GM23248 (cell line): Measurements from ENCODE around the gene ATF5. TPM values are rescaled to one million over a fixed set of nuclear protein-coding genes. Genes with fewer than 3 reads are reported as not detected.

Source experiments
- DNase-seq: peaks from one replicate; pipeline ENCODE4 v3.0.0-alpha.2; 2015
- H2AFZ ChIP-seq: fragments of 200-600 bp; sonication (generic); 2 replicates; pipeline ENCODE4 v1.6.1; 2016; ENCODE audit warnings: antibody characterized with exemption
- H3F3A ChIP-seq: fragments of 200-600 bp; sonication (generic); 2 replicates; pipeline ENCODE4 v1.6.1; 2016; ENCODE audit warnings: mild to moderate bottlenecking, antibody characterized with exemption, mixed run types; ENCODE audit not compliant: insufficient read depth
- H3K27ac ChIP-seq: fragments of 200-600 bp; sonication (generic); 2 replicates; pipeline ENCODE4 v1.5.1; 2016; ENCODE audit warnings: mild to moderate bottlenecking
- H3K27me3 ChIP-seq: fragments of 200-600 bp; sonication (generic); replicated peaks from 2 replicates; pipeline ENCODE4 v1.6.1; 2016; ENCODE audit warnings: mild to moderate bottlenecking; ENCODE audit not compliant: insufficient read depth
- H3K36me3 ChIP-seq: fragments of 200-600 bp; sonication (generic); 2 replicates; pipeline ENCODE4 v1.6.1; 2016; ENCODE audit warnings: low read depth, mild to moderate bottlenecking
- H3K4me1 ChIP-seq: fragments of 200-600 bp; sonication (generic); 2 replicates; pipeline ENCODE4 v1.6.1; 2016; ENCODE audit warnings: mild to moderate bottlenecking; ENCODE audit not compliant: insufficient read depth
- H3K4me2 ChIP-seq: fragments of 200-600 bp; sonication (generic); one replicate; pipeline ENCODE4 v1.6.1; 2016; ENCODE audit warnings: mild to moderate bottlenecking; ENCODE audit not compliant: unreplicated experiment
- H3K4me3 ChIP-seq: fragments of 200-600 bp; sonication (generic); 2 replicates; pipeline ENCODE4 v1.5.1; 2016; ENCODE audit warnings: mild to moderate bottlenecking
- H3K79me2 ChIP-seq: fragments of 200-600 bp; sonication (generic); 2 replicates; pipeline ENCODE4 v1.6.1; 2016; ENCODE audit warnings: mild to moderate bottlenecking; ENCODE audit not compliant: insufficient read depth
- H3K9ac ChIP-seq: fragments of 200-600 bp; sonication (generic); 2 replicates; pipeline ENCODE4 v1.6.1; 2016; ENCODE audit warnings: mild to moderate bottlenecking
- H3K9me2 ChIP-seq: fragments of 200-600 bp; sonication (generic); 2 replicates; pipeline ENCODE4 v1.6.1; 2016; ENCODE audit warnings: mixed run types, mild to moderate bottlenecking, moderate library complexity; ENCODE audit not compliant: insufficient read depth
- H3K9me3 ChIP-seq: fragments of 200-600 bp; sonication (generic); one replicate; pipeline ENCODE4 v1.6.1; 2017; ENCODE audit warnings: low read depth
- H4K20me1 ChIP-seq: fragments of 200-600 bp; sonication (generic); 2 replicates; pipeline ENCODE4 v1.6.0; 2016; ENCODE audit not compliant: insufficient read depth
- EZH2 ChIP-seq: fragments of 200-600 bp; sonication (generic); IDR thresholded peaks from 2 replicates; pipeline ENCODE4 v1.6.1; 2018; ENCODE audit warnings: antibody characterized with exemption, mild to moderate bottlenecking; ENCODE audit not compliant: insufficient read depth, poor library complexity, severe bottlenecking
- EZH2phosphoT487 ChIP-seq: fragments of 200-600 bp; sonication (generic); IDR thresholded peaks from 2 replicates; pipeline ENCODE4 v1.6.1; 2018; ENCODE audit warnings: antibody characterized with exemption, moderate library complexity, mild to moderate bottlenecking, low read depth; ENCODE audit not compliant: insufficient read depth
- WGBS, 2 experiments: methylation state at CpG; one replicate each; pipeline ENCODE4 v1.1.6; 2015 to 2017; ENCODE audit warnings: low lambda C conversion rate in 2 of 2, low coverage in 1 of 2; ENCODE audit errors: missing lambda C conversion rate in 2 of 2; 5-methylcytosine and 5-hydroxymethylcytosine counted together
- in situ Hi-C: fragments of 300-500 bp; cut with MboI; formaldehyde crosslinking; loops from 2 replicates; pipeline ENCODE4 v1.15.0; 2020
- polyA plus RNA-seq: library from polyadenylated mRNA; unstranded; fragments of >200 nt; fragmentation: Nextera tagmentation; extraction: Ambion mirVana; gene quantifications from 2 replicates; pipeline ENCODE4 v1.2.1, GENCODE V29; 2016
- total RNA-seq: library from RNA; depleted of rRNA; stranded (reverse); fragments of >200 nt; shearing (Covaris generic); gene quantifications from 2 replicates; pipeline ENCODE4 v1.2.3, GENCODE V29; 2014

Gene ATF5
- total and polyA plus RNA-seq, 2 experiments from 2014 or later, result 8.9 TPM

- no peak overlapping the region for H3K4me3 ChIP-seq
- no peaks in the 10 kb centered on the region for H3K36me3 ChIP-seq
- H4K20me1 ChIP-seq, result no peaks in the 10 kb centered on the region
- no peaks in the 10 kb centered on the region for H3K9me3 ChIP-seq
- H2AFZ ChIP-seq, result no peak overlapping the region
- no peak for DNase-seq
- no peaks in the 10 kb centered on the region for H3K4me1 ChIP-seq
- H3K9me2 ChIP-seq, result no peaks in the 10 kb centered on the region
- H3K27me3 ChIP-seq, result no peaks in the 10 kb centered on the region
- WGBS, 2 experiments, result 85 to 89% methylated on average over 7 of the region's 7 CpGs
- H3K27ac ChIP-seq, result no peak overlapping the region
- no peak overlapping the region for H3K4me2 ChIP-seq
- no peak overlapping the region for H3K9ac ChIP-seq
- in situ Hi-C loops, result no loop called here
- TF ChIP-seq EZH2phosphoT487 (no peak), EZH2 (no peak)
- H3K79me2 ChIP-seq, result no peaks in the 10 kb centered on the region
- H3F3A ChIP-seq, result no peaks in the 10 kb centered on the region
Measured at GRCh38 chr19:49975051-49975450, 46.0 kb downstream of the ATF5 start.

- Histone ChIP-seq H4K20me1 (no peaks in the 10 kb centered on the region), H3K36me3 (no peaks in the 10 kb centered on the region), H3K9ac (no peak overlapping the region), H2AFZ (no peak overlapping the region), H3K4me3 (no peak overlapping the region), H3F3A (no peaks in the 10 kb centered on the region), H3K9me3 (no peaks in the 10 kb centered on the region), H3K27ac (no peak overlapping the region), H3K4me1 (no peaks in the 10 kb centered on the region), H3K9me2 (no peaks in the 10 kb centered on the region), H3K79me2 (no peaks in the 10 kb centered on the region), H3K27me3 (no peaks in the 10 kb centered on the region), H3K4me2 (no peak overlapping the region)
- TF ChIP-seq EZH2phosphoT487 (no peak), EZH2 (no peak)
- peak; percentile 19 for DNase-seq
- WGBS, 2 experiments, result 78 to 80% methylated on average over 3 of the region's 3 CpGs
- in situ Hi-C loops, result no loop called here
Measured at GRCh38 chr19:49976496-49976895, 47.5 kb downstream of the ATF5 start.

GRCh38 chr19:49977076-49977475 is 48.1 kb downstream of the ATF5 start:
- 78 to 83% methylated on average over 8 to 13 of the region's 13 CpGs for WGBS, 2 experiments
- Histone ChIP-seq H3K9me3 (no peaks in the 10 kb centered on the region), H3K9ac (no peak overlapping the region), H3K9me2 (no peaks in the 10 kb centered on the region), H3K4me1 (no peaks in the 10 kb centered on the region), H3K4me2 (no peak overlapping the region), H3F3A (no peaks in the 10 kb centered on the region), H3K27ac (no peak overlapping the region), H4K20me1 (no peaks in the 10 kb centered on the region), H3K36me3 (no peaks in the 10 kb centered on the region), H2AFZ (no peak overlapping the region), H3K4me3 (no peak overlapping the region), H3K27me3 (no peaks in the 10 kb centered on the region), H3K79me2 (no peaks in the 10 kb centered on the region)
- no peak for DNase-seq
- TF ChIP-seq EZH2 (no peak), EZH2phosphoT487 (no peak)
- in situ Hi-C loops, result no loop called here

- H3K4me2 ChIP-seq, result no peak overlapping the region
- H3K27me3 ChIP-seq, result no peaks in the 10 kb centered on the region
- DNase-seq, result no peak
- TF ChIP-seq EZH2phosphoT487 (no peak), EZH2 (no peak)
- H3K9ac ChIP-seq, result no peak overlapping the region
- H2AFZ ChIP-seq, result no peak overlapping the region
- no peak overlapping the region for H3K27ac ChIP-seq
- H3K4me1 ChIP-seq, result no peaks in the 10 kb centered on the region
- H3K4me3 ChIP-seq, result no peak overlapping the region
- no peaks in the 10 kb centered on the region for H4K20me1 ChIP-seq
- H3K9me3 ChIP-seq, result no peaks in the 10 kb centered on the region
- H3F3A ChIP-seq, result no peaks in the 10 kb centered on the region
- 89 to 93% methylated on average over 18 of the region's 18 CpGs for WGBS, 2 experiments
- no peaks in the 10 kb centered on the region for H3K9me2 ChIP-seq
- H3K36me3 ChIP-seq, result no peaks in the 10 kb centered on the region
- in situ Hi-C loops, result no loop called here
- H3K79me2 ChIP-seq, result no peaks in the 10 kb centered on the region
Measured at GRCh38 chr19:49977881-49978280, 48.9 kb downstream of the ATF5 start.

- no peak overlapping the region for H3K27ac ChIP-seq
- TF ChIP-seq EZH2phosphoT487 (no peak), EZH2 (no peak)
- no peak overlapping the region for H2AFZ ChIP-seq
- no peaks in the 10 kb centered on the region for H3K9me2 ChIP-seq
- H3F3A ChIP-seq, result no peaks in the 10 kb centered on the region
- no peaks in the 10 kb centered on the region; the same call in 1 of the 2 replicates for H4K20me1 ChIP-seq
- WGBS, 2 experiments, result 77 to 81% methylated on average over 11 of the region's 11 CpGs
- in situ Hi-C loops, result no loop called here
- H3K9me3 ChIP-seq, result no peaks in the 10 kb centered on the region
- H3K27me3 ChIP-seq, result no peaks in the 10 kb centered on the region
- no peak overlapping the region for H3K9ac ChIP-seq
- no peak for DNase-seq
- H3K79me2 ChIP-seq, result no peaks in the 10 kb centered on the region
- no peaks in the 10 kb centered on the region for H3K36me3 ChIP-seq
- no peak overlapping the region for H3K4me2 ChIP-seq
- no peak overlapping the region for H3K4me3 ChIP-seq
- H3K4me1 ChIP-seq, result no peaks in the 10 kb centered on the region
Measured at GRCh38 chr19:49978324-49978723, 49.3 kb downstream of the ATF5 start.
